Stimulated activated CD4-positive, alpha-beta T cell treated with anti-CD3 and anti-CD28 coated beads, Interleukin-12 subunit alpha, Interleukin-12 subunit beta, amount 100 ng/mL, for 48 hours (primary cell): Measurements from ENCODE around the gene ZFYVE28.
A peak's percentile ranks its signal among the peaks of the same experiment; 100 is the strongest.
"Not testable (repeated sequence)": the region's sequence is repeated elsewhere in the genome, so short reads cannot be mapped to it uniquely, and the experiment has no call there.

Experiments
- DNase-seq, 3 donors: peaks; one replicate each; pipeline ENCODE4 v3.0.0-alpha.2; 2020; ENCODE audit warnings: low read depth in 2 of 3, low spot score in 1 of 3

Gene ZFYVE28

GRCh38 chr4:2417765-2418649 lies at the start of gene ZFYVE28:
Gene ZFYVE28, minus strand, starts transcription at chr4:2418645. Its CDS starts 322 bp downstream, at chr4:2418323.
- DNase-seq, result peak in 1 of 3 donors; percentile 9

GRCh38 chr4:2465544-2465943 lies 47.1 kb upstream of the ZFYVE28 start:
- DNase-seq, result not testable (repeated sequence)

- DNase-seq, result no peak
Observed at GRCh38 chr4:2465032-2465431, 46.6 kb upstream of the ZFYVE28 start.

GRCh38 chr4:2462992-2463762 lies 44.7 kb upstream of the ZFYVE28 start:
- no peak for DNase-seq

GRCh38 chr4:2462218-2462991 lies 44.0 kb upstream of the ZFYVE28 start:
- DNase-seq, result peak in 2 of 3 donors; percentile 12 to 55

- no peak for DNase-seq
Observed at GRCh38 chr4:2461246-2461960, 43.0 kb upstream of the ZFYVE28 start.

- DNase-seq, result no peak
Observed at GRCh38 chr4:2459589-2460349, 41.3 kb upstream of the ZFYVE28 start.

- no peak for DNase-seq
Observed at GRCh38 chr4:2458546-2459491, 40.4 kb upstream of the ZFYVE28 start.

- DNase-seq, result no peak
Observed at GRCh38 chr4:2457481-2458295, 39.2 kb upstream of the ZFYVE28 start.

GRCh38 chr4:2451821-2452785 lies 33.7 kb upstream of the ZFYVE28 start:
- no peak for DNase-seq

- no peak for DNase-seq
Observed at GRCh38 chr4:2451036-2451520, 32.6 kb upstream of the ZFYVE28 start.

- DNase-seq, result no peak
Observed at GRCh38 chr4:2450394-2451035, 32.1 kb upstream of the ZFYVE28 start.

- no peak for DNase-seq
Observed at GRCh38 chr4:2449511-2450392, 31.3 kb upstream of the ZFYVE28 start.

GRCh38 chr4:2449051-2449450 lies 30.6 kb upstream of the ZFYVE28 start:
- no peak for DNase-seq

- no peak for DNase-seq
Observed at GRCh38 chr4:2448589-2448988, 30.1 kb upstream of the ZFYVE28 start.
